Measurements from ENCODE around the gene TBX4. TPM values are rescaled to one million over a fixed set of nuclear protein-coding genes. Genes with fewer than 3 reads are reported as not detected.

The TBX4 gene
- total RNA-seq, 1 donor from 2014 or later = 8.4 TPM

GRCh38 chr17:61464130-61464842, 12.1 kb downstream of the TBX4 start:
- H3K27me3 ChIP-seq (ENCODE audit: control insufficient read depth in 3 of 3, insufficient read depth in 3 of 3, low read length in 3 of 3) = peaks cover 33 to 38% (median 35%) of the 10 kb centered on the region in 3 donors

GRCh38 chr17:61464843-61465180, 12.6 kb downstream of the TBX4 start:
- no peak overlapping the region for H3K4me3 ChIP-seq (ENCODE audit: low read length in 3 of 3)
- H3K36me3 ChIP-seq (ENCODE audit: control insufficient read depth in 3 of 3, insufficient read depth in 3 of 3, low read length in 3 of 3) = no peaks in the 10 kb centered on the region
- H3K9ac ChIP-seq (ENCODE audit: low read depth in 1 of 3, low read length in 3 of 3) = no peak overlapping the region
- H3K27me3 ChIP-seq (ENCODE audit: control insufficient read depth in 3 of 3, insufficient read depth in 3 of 3, low read length in 3 of 3) = peaks cover 31 to 35% (median 33%) of the 10 kb centered on the region in 3 donors
- H3K4me1 ChIP-seq (ENCODE audit: control insufficient read depth in 3 of 3, insufficient read depth in 3 of 3, low read length in 3 of 3) = no peaks in the 10 kb centered on the region
- no peaks in the 10 kb centered on the region for H3K9me3 ChIP-seq (ENCODE audit: control insufficient read depth in 3 of 3, low read length in 3 of 3)
- no peak overlapping the region for H3K27ac ChIP-seq (ENCODE audit: low read depth, low read length)

More at GRCh38 chr17:61464130-61464842, 12.1 kb downstream of the TBX4 start:
- H3K4me1 ChIP-seq (ENCODE audit: control insufficient read depth in 3 of 3, insufficient read depth in 3 of 3, low read length in 3 of 3) = no peaks in the 10 kb centered on the region
- H3K36me3 ChIP-seq (ENCODE audit: control insufficient read depth in 3 of 3, insufficient read depth in 3 of 3, low read length in 3 of 3) = no peaks in the 10 kb centered on the region
- no peak overlapping the region for H3K9ac ChIP-seq (ENCODE audit: low read depth in 1 of 3, low read length in 3 of 3)
- H3K4me3 ChIP-seq (ENCODE audit: low read length in 3 of 3) = no peak overlapping the region
- H3K9me3 ChIP-seq (ENCODE audit: control insufficient read depth in 3 of 3, low read length in 3 of 3) = no peaks in the 10 kb centered on the region
- no peak overlapping the region for H3K27ac ChIP-seq (ENCODE audit: low read depth, low read length)

GRCh38 chr17:61465550-61466237, 13.5 kb downstream of the TBX4 start:
- Histone ChIP-seq H3K9ac (ENCODE audit: low read depth in 1 of 3, low read length in 3 of 3) (no peak overlapping the region), H3K9me3 (ENCODE audit: control insufficient read depth in 3 of 3, low read length in 3 of 3) (no peaks in the 10 kb centered on the region), H3K4me3 (ENCODE audit: low read length in 3 of 3) (no peak overlapping the region), H3K27ac (ENCODE audit: low read depth, low read length) (no peak overlapping the region), H3K4me1 (ENCODE audit: control insufficient read depth in 3 of 3, insufficient read depth in 3 of 3, low read length in 3 of 3) (no peaks in the 10 kb centered on the region), H3K27me3 (ENCODE audit: control insufficient read depth in 3 of 3, insufficient read depth in 3 of 3, low read length in 3 of 3) (peaks cover 22 to 27% (median 25%) of the 10 kb centered on the region in 3 donors), H3K36me3 (ENCODE audit: control insufficient read depth in 3 of 3, insufficient read depth in 3 of 3, low read length in 3 of 3) (no peaks in the 10 kb centered on the region)

- Histone ChIP-seq H3K36me3 (ENCODE audit: control insufficient read depth in 3 of 3, insufficient read depth in 3 of 3, low read length in 3 of 3) (no peaks in the 10 kb centered on the region), H3K4me3 (ENCODE audit: low read length in 3 of 3) (no peak overlapping the region), H3K9me3 (ENCODE audit: control insufficient read depth in 3 of 3, low read length in 3 of 3) (no peaks in the 10 kb centered on the region), H3K9ac (ENCODE audit: low read depth in 1 of 3, low read length in 3 of 3) (no peak overlapping the region), H3K27ac (ENCODE audit: low read depth, low read length) (no peak overlapping the region), H3K27me3 (ENCODE audit: control insufficient read depth in 3 of 3, insufficient read depth in 3 of 3, low read length in 3 of 3) (peaks cover 17 to 21% (median 19%) of the 10 kb centered on the region in 3 donors), H3K4me1 (ENCODE audit: control insufficient read depth in 3 of 3, insufficient read depth in 3 of 3, low read length in 3 of 3) (no peaks in the 10 kb centered on the region)
These were observed 14.0 kb downstream of the TBX4 start for GRCh38 chr17:61466246-61466645.

GRCh38 chr17:61467416-61468262, 15.4 kb downstream of the TBX4 start:
- Histone ChIP-seq H3K9me3 (ENCODE audit: control insufficient read depth in 3 of 3, low read length in 3 of 3) (no peaks in the 10 kb centered on the region), H3K4me3 (ENCODE audit: low read length in 3 of 3) (no peak overlapping the region), H3K27me3 (ENCODE audit: control insufficient read depth in 3 of 3, insufficient read depth in 3 of 3, low read length in 3 of 3) (peaks cover 9 to 15% (median 12%) of the 10 kb centered on the region in 3 donors), H3K27ac (ENCODE audit: low read depth, low read length) (no peak overlapping the region), H3K9ac (ENCODE audit: low read depth in 1 of 3, low read length in 3 of 3) (no peak overlapping the region), H3K4me1 (ENCODE audit: control insufficient read depth in 3 of 3, insufficient read depth in 3 of 3, low read length in 3 of 3) (no peaks in the 10 kb centered on the region), H3K36me3 (ENCODE audit: control insufficient read depth in 3 of 3, insufficient read depth in 3 of 3, low read length in 3 of 3) (no peaks in the 10 kb centered on the region)

- Histone ChIP-seq H3K4me1 (ENCODE audit: control insufficient read depth in 3 of 3, insufficient read depth in 3 of 3, low read length in 3 of 3) (no peaks in the 10 kb centered on the region), H3K4me3 (ENCODE audit: low read length in 3 of 3) (no peak overlapping the region), H3K9me3 (ENCODE audit: control insufficient read depth in 3 of 3, low read length in 3 of 3) (no peaks in the 10 kb centered on the region), H3K27ac (ENCODE audit: low read depth, low read length) (no peak overlapping the region), H3K9ac (ENCODE audit: low read depth in 1 of 3, low read length in 3 of 3) (no peak overlapping the region), H3K27me3 (ENCODE audit: control insufficient read depth in 3 of 3, insufficient read depth in 3 of 3, low read length in 3 of 3) (peaks cover 2 to 8% (median 5%) of the 10 kb centered on the region in 3 donors), H3K36me3 (ENCODE audit: control insufficient read depth in 3 of 3, insufficient read depth in 3 of 3, low read length in 3 of 3) (no peaks in the 10 kb centered on the region)
These were observed 16.2 kb downstream of the TBX4 start for GRCh38 chr17:61468263-61468907.

GRCh38 chr17:61469474-61469873, 17.3 kb downstream of the TBX4 start:
- Histone ChIP-seq H3K27ac (ENCODE audit: low read depth, low read length) (no peak overlapping the region), H3K36me3 (ENCODE audit: control insufficient read depth in 3 of 3, insufficient read depth in 3 of 3, low read length in 3 of 3) (no peaks in the 10 kb centered on the region), H3K27me3 (ENCODE audit: control insufficient read depth in 3 of 3, insufficient read depth in 3 of 3, low read length in 3 of 3) (peaks cover 0 to 5% (median 3%) of the 10 kb centered on the region in 3 donors), H3K4me1 (ENCODE audit: control insufficient read depth in 3 of 3, insufficient read depth in 3 of 3, low read length in 3 of 3) (no peaks in the 10 kb centered on the region), H3K9ac (ENCODE audit: low read depth in 1 of 3, low read length in 3 of 3) (no peak overlapping the region), H3K9me3 (ENCODE audit: control insufficient read depth in 3 of 3, low read length in 3 of 3) (no peaks in the 10 kb centered on the region), H3K4me3 (ENCODE audit: low read length in 3 of 3) (no peak overlapping the region)

- H3K27me3 ChIP-seq (ENCODE audit: control insufficient read depth in 3 of 3, insufficient read depth in 3 of 3, low read length in 3 of 3) = peaks cover 0 to 3% (median 3%) of the 10 kb centered on the region in 3 donors
- no peaks in the 10 kb centered on the region for H3K4me1 ChIP-seq (ENCODE audit: control insufficient read depth in 3 of 3, insufficient read depth in 3 of 3, low read length in 3 of 3)
- H3K36me3 ChIP-seq (ENCODE audit: control insufficient read depth in 3 of 3, insufficient read depth in 3 of 3, low read length in 3 of 3) = no peaks in the 10 kb centered on the region
- no peak overlapping the region for H3K4me3 ChIP-seq (ENCODE audit: low read length in 3 of 3)
- no peaks in the 10 kb centered on the region for H3K9me3 ChIP-seq (ENCODE audit: control insufficient read depth in 3 of 3, low read length in 3 of 3)
- H3K9ac ChIP-seq (ENCODE audit: low read depth in 1 of 3, low read length in 3 of 3) = no peak overlapping the region
- no peak overlapping the region for H3K27ac ChIP-seq (ENCODE audit: low read depth, low read length)
These were observed 17.7 kb downstream of the TBX4 start for GRCh38 chr17:61469949-61470348.

GRCh38 chr17:61470530-61471136, 18.4 kb downstream of the TBX4 start:
- Histone ChIP-seq H3K9ac (ENCODE audit: low read depth in 1 of 3, low read length in 3 of 3) (no peak overlapping the region), H3K4me3 (ENCODE audit: low read length in 3 of 3) (no peak overlapping the region), H3K27me3 (ENCODE audit: control insufficient read depth in 3 of 3, insufficient read depth in 3 of 3, low read length in 3 of 3) (peaks cover 3 to 5% (median 4%) of the 10 kb centered on the region in 3 donors), H3K9me3 (ENCODE audit: control insufficient read depth in 3 of 3, low read length in 3 of 3) (no peaks in the 10 kb centered on the region), H3K36me3 (ENCODE audit: control insufficient read depth in 3 of 3, insufficient read depth in 3 of 3, low read length in 3 of 3) (no peaks in the 10 kb centered on the region), H3K27ac (ENCODE audit: low read depth, low read length) (no peak overlapping the region), H3K4me1 (ENCODE audit: control insufficient read depth in 3 of 3, insufficient read depth in 3 of 3, low read length in 3 of 3) (no peaks in the 10 kb centered on the region)
